Smooth muscle cell (in vitro differentiated cells): ENCODE results near the gene DIP2C. TPM values are rescaled to one million over a fixed set of nuclear protein-coding genes. Genes with fewer than 3 reads are reported as not detected.
A peak's percentile ranks its signal among the peaks of the same experiment; 100 is the strongest.
"Not testable (repeated sequence)": the region's sequence is repeated elsewhere in the genome, so short reads cannot be mapped to it uniquely, and the experiment has no call there.

Source experiments
- DNase-seq: peaks from one replicate; lab custom pipeline; 2025; ENCODE audit not compliant: unreplicated experiment; lab: John Stamatoyannopoulos, UW
- H2AFZ ChIP-seq: fragments of 200-600 bp; sonication (generic); 2 replicates; pipeline ENCODE4 v1.6.0; 2016; ENCODE audit warnings: antibody characterized with exemption, low read depth, mild to moderate bottlenecking
- H3F3A ChIP-seq: fragments of 200-600 bp; sonication (generic); 2 replicates; pipeline ENCODE4 v1.6.0; 2017; ENCODE audit warnings: antibody characterized with exemption, low read depth
- H3K27ac ChIP-seq: fragments of 200-600 bp; sonication (generic); 2 replicates; pipeline ENCODE4 v1.5.1; 2016; ENCODE audit warnings: low read depth, mild to moderate bottlenecking
- H3K27me3 ChIP-seq: fragments of 200-600 bp; sonication (generic); 2 replicates; pipeline ENCODE4 v1.6.1; 2016; ENCODE audit warnings: low read depth, mild to moderate bottlenecking
- H3K36me3 ChIP-seq: fragments of 200-600 bp; sonication (generic); 2 replicates; pipeline ENCODE4 v1.5.1; 2016; ENCODE audit warnings: low read depth
- H3K4me1 ChIP-seq: fragments of 200-600 bp; sonication (generic); 2 replicates; pipeline ENCODE4 v1.5.1; 2016; ENCODE audit warnings: low read depth
- H3K4me2 ChIP-seq: fragments of 200-600 bp; sonication (generic); 2 replicates; pipeline ENCODE4 v1.6.0; 2016; ENCODE audit warnings: mild to moderate bottlenecking
- H3K4me3 ChIP-seq: fragments of 200-600 bp; sonication (generic); 2 replicates; pipeline ENCODE4 v1.5.1; 2016; ENCODE audit warnings: mild to moderate bottlenecking
- H3K79me2 ChIP-seq: fragments of 200-600 bp; sonication (generic); 2 replicates; pipeline ENCODE4 v1.6.0; 2016; ENCODE audit warnings: low read depth, mild to moderate bottlenecking
- H3K9ac ChIP-seq: fragments of 200-600 bp; sonication (generic); 2 replicates; pipeline ENCODE4 v1.6.0; 2016; ENCODE audit warnings: low read depth
- H3K9me3 ChIP-seq: fragments of 200-600 bp; sonication (generic); replicated peaks from 2 replicates; pipeline ENCODE4 v1.5.1; 2016; ENCODE audit warnings: low read depth
- H4K20me1 ChIP-seq: fragments of 200-600 bp; sonication (generic); 2 replicates; pipeline ENCODE4 v1.6.0; 2016; ENCODE audit warnings: low read depth
- WGBS: methylation state at CpG from one replicate; pipeline ENCODE4 v1.1.7; 2016; ENCODE audit warnings: low lambda C conversion rate; 5-methylcytosine and 5-hydroxymethylcytosine counted together
- polyA plus RNA-seq: library from polyadenylated mRNA; unstranded; fragments of >200 nt; fragmentation: Nextera tagmentation; extraction: Ambion mirVana; gene quantifications from 2 replicates; pipeline ENCODE4 v1.2.1, GENCODE V29; 2016
- total RNA-seq: library from RNA; depleted of rRNA; stranded (reverse); fragments of >200 nt; gene quantifications from 2 replicates; pipeline ENCODE4 v1.2.3, GENCODE V29; 2014
- TF ChIP-seq, protein P1 (sequence below): fragments of 200-600 bp; sonication (generic); IDR thresholded peaks from 2 replicates; pipeline ENCODE4 v1.5.1; 2017; ENCODE audit warnings: borderline replicate concordance, mild to moderate bottlenecking, antibody characterized with exemption; ENCODE audit not compliant: insufficient read depth, poor library complexity, severe bottlenecking

Gene DIP2C
- total and polyA plus RNA-seq, 2 experiments from 2014 or later, result 14.9 to 15.3 TPM

DNA sequence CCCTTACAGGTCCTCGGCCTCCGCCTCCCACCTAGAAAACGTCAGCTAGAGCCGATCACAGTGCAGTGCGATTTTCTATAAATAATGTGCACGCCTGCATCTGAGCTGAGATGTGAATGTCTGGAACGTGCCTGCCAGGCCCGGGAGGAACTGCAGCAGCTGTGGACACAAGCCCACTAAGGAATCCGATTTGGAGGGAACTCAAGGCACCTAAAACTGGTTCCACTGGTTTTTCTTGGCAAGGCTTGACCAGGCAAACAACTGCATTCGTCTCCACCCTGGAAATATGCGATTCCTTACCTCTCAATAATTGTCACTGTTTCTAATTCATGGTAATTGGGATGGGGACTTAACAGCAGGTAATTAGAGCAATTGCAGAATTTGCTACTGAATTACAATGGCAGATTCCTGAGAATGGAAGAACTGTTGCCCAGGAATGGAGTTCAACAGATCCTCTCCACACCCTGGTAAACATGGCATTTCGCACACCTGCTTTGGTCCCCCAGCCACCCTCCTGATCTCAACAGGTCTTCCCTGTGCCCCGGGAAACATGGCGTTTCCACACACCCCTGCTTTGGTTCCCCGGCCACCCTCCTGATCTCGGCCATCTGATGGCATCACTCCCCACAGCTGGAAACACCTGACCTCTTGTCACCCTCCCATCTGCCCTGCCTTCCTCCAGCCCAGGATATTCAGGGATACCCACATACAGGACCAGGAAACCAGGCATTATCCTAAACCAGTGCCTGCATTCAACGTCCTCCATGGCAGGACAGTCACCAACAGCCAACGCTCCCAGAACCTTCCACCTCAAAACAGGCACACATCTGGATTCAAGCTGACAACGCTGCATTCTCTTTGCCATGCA, 76.0 kb downstream of the DIP2C start:
- no peaks in the 10 kb centered on the region for H3K27me3 ChIP-seq
- peaks cover 15% of the 10 kb centered on the region for H3F3A ChIP-seq
- H3K27ac ChIP-seq, result no peak overlapping the region
- TF ChIP-seq, protein P1, sequence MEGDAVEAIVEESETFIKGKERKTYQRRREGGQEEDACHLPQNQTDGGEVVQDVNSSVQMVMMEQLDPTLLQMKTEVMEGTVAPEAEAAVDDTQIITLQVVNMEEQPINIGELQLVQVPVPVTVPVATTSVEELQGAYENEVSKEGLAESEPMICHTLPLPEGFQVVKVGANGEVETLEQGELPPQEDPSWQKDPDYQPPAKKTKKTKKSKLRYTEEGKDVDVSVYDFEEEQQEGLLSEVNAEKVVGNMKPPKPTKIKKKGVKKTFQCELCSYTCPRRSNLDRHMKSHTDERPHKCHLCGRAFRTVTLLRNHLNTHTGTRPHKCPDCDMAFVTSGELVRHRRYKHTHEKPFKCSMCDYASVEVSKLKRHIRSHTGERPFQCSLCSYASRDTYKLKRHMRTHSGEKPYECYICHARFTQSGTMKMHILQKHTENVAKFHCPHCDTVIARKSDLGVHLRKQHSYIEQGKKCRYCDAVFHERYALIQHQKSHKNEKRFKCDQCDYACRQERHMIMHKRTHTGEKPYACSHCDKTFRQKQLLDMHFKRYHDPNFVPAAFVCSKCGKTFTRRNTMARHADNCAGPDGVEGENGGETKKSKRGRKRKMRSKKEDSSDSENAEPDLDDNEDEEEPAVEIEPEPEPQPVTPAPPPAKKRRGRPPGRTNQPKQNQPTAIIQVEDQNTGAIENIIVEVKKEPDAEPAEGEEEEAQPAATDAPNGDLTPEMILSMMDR, result no peak
- WGBS, result 77% methylated on average over 19 of the region's 19 CpGs
- no peak overlapping the region for H2AFZ ChIP-seq
- peaks cover 36% of the 10 kb centered on the region for H3K4me1 ChIP-seq
- no peak for DNase-seq
- H3K9me3 ChIP-seq, result no peaks in the 10 kb centered on the region
- H3K9ac ChIP-seq, result no peak overlapping the region
- peaks cover 66% of the 10 kb centered on the region for H3K79me2 ChIP-seq
- H3K36me3 ChIP-seq, result no peaks in the 10 kb centered on the region
- H3K4me3 ChIP-seq, result no peak overlapping the region
- H4K20me1 ChIP-seq, result peaks cover 48% of the 10 kb centered on the region
- no peak overlapping the region for H3K4me2 ChIP-seq

DNA sequence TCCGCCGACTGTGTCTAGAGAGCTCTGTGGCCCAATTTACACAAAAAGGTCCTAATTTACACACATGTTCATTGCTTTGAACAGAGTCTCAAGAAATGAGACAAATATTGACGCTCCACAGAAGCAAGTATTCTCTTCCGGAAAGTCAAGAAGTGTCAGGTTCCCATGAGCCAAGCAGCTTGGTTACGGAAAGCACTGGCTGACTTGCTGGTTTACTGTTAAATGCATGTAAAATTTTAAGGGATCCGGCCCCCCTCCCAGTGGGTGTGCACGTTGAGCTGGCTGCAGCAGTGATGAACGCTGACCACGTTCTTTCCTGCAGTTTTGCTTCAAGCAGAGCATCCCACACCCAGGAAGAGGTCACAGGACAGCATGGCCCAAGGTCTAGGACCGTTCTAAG, 76.8 kb downstream of the DIP2C start:
- Histone ChIP-seq H4K20me1 (peaks cover 42% of the 10 kb centered on the region), H3K4me2 (no peak overlapping the region), H3K9me3 (no peaks in the 10 kb centered on the region), H3K27me3 (no peaks in the 10 kb centered on the region), H3K36me3 (no peaks in the 10 kb centered on the region), H3K4me1 (peaks cover 37% of the 10 kb centered on the region), H3K27ac (no peak overlapping the region), H3K9ac (no peak overlapping the region), H2AFZ (no peak overlapping the region), H3K4me3 (no peak overlapping the region), H3K79me2 (peaks cover 59% of the 10 kb centered on the region), H3F3A (peaks cover 17% of the 10 kb centered on the region)
- TF ChIP-seq, protein P1, result no peak
- 78% methylated on average over 10 of the region's 10 CpGs for WGBS
- no peak for DNase-seq

DNA sequence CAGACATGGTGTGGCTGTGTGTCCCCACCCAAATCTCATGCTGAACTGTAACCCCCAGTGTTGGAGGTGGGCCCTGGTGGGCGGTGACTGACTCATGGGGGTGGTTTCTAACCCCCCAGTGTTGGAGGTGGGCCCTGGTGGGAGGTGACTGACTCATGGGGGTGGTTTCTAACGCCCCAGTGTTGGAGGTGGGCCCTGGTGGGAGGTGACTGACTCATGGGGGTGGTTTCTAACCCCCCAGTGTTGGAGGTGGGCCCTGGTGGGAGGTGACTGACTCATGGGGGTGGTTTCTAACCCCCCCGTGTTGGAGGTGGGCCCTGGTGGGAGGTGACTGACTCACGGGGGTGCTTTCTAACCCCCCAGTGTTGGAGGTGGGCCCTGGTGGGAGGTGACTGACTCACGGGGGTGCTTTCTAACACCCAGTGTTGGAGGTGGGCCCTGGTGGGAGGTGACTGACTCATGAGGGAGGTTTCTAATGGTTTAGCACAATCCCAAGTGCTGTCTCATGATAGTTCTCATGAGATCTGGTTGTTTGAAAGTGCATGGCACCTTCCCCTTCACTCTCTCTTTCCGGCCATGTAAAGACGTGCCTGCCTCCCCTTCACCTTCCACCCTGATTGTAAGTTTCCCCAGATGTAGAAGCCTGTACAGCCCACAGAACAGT, 78.7 kb downstream of the DIP2C start:
- H3K9ac ChIP-seq, result peak overlapping the region; percentile 63
- H3K79me2 ChIP-seq, result peaks cover 52% of the 10 kb centered on the region
- H3K4me2 ChIP-seq, result peak overlapping the region; percentile 33
- not testable (repeated sequence) for H3K4me3 ChIP-seq, H3K27me3 ChIP-seq, H3K9me3 ChIP-seq, H3K36me3 ChIP-seq, DNase-seq, H2AFZ ChIP-seq
- peaks cover 32% of the 10 kb centered on the region for H3K4me1 ChIP-seq
- H4K20me1 ChIP-seq, result peaks cover 24% of the 10 kb centered on the region
- peak overlapping the region; percentile 93 for H3K27ac ChIP-seq
- WGBS, result 61% methylated on average over 7 of the region's 7 CpGs
- H3F3A ChIP-seq, result peaks cover 26% of the 10 kb centered on the region

DNA sequence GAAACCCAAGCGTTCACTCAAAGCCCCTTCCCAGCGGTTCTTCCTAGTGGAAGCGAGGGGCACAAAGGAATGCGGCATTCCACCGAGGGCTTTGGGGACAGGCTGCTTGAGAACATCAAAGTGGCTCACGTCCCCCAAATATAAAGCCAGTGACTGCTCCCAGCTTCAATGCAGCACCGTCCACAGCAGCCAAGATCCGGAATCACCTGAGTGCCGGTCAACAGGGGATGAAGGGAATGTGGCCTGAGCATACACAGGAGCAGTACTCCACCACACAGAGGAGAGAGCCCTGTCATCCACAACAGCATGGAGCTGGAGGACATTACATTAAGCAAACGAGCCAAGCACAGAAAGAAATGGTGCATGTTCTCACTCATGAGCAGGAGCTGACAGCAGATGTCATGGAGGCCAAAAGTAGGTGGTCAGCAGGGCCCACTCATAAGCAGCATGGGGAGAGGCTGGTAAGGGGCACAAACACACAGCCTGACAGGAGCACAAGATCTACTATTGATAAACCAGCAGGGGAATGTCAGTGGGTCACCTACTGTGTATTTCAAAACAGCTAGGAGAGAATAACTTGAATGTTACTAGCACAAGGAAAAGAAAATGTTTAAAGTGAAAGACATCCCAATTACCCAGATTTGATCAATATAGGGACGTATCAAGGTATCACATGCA, 79.5 kb downstream of the DIP2C start:
- Histone ChIP-seq H3K36me3 (no peaks in the 10 kb centered on the region), H3K27me3 (no peaks in the 10 kb centered on the region), H3K27ac (peak overlapping the region; percentile 93), H3K4me3 (no peak overlapping the region), H3K9me3 (no peaks in the 10 kb centered on the region), H3F3A (peaks cover 26% of the 10 kb centered on the region), H3K9ac (no peak overlapping the region), H4K20me1 (peaks cover 17% of the 10 kb centered on the region), H2AFZ (no peak overlapping the region), H3K4me2 (no peak overlapping the region), H3K79me2 (peaks cover 56% of the 10 kb centered on the region), H3K4me1 (peaks cover 28% of the 10 kb centered on the region)
- DNase-seq, result no peak
- WGBS, result 82% methylated on average over 11 of the region's 11 CpGs
- TF ChIP-seq, protein P1, result no peak
